NCI-H748 (cell line): Measurements from ENCODE around the gene PHACTR3.
"Not testable (repeated sequence)": the region's sequence is repeated elsewhere in the genome, so short reads cannot be mapped to it uniquely, and the experiment has no call there.

ENCODE experiments used
- DNase-seq: peaks from one replicate; lab custom pipeline; 2025; ENCODE audit not compliant: unreplicated experiment; lab: John Stamatoyannopoulos, UW

Gene PHACTR3

GRCh38 chr20:59837623-59838394, 233.5 kb downstream of the PHACTR3 start:
- DNase-seq = no peak

- no peak for DNase-seq
Observed at GRCh38 chr20:59839400-59839799, 235.1 kb downstream of the PHACTR3 start.

- no peak for DNase-seq
Observed at GRCh38 chr20:59845472-59845871, 241.1 kb downstream of the PHACTR3 start.

- DNase-seq = no peak
Observed at GRCh38 chr20:59848182-59848581, 243.8 kb downstream of the PHACTR3 start.

- peak; percentile 36 for DNase-seq
Observed at GRCh38 chr20:59850018-59850641, 245.8 kb downstream of the PHACTR3 start.

- not testable (repeated sequence) for DNase-seq
Observed at GRCh38 chr20:59856526-59856925, 252.2 kb downstream of the PHACTR3 start.

- not testable (repeated sequence) for DNase-seq
Observed at GRCh38 chr20:59856941-59857340, 252.6 kb downstream of the PHACTR3 start.

GRCh38 chr20:59857966-59858365, 253.6 kb downstream of the PHACTR3 start:
- no peak for DNase-seq

- DNase-seq = no peak
Observed at GRCh38 chr20:59858425-59858824, 254.1 kb downstream of the PHACTR3 start.

- no peak for DNase-seq
Observed at GRCh38 chr20:59861401-59861800, 257.1 kb downstream of the PHACTR3 start.

GRCh38 chr20:59863058-59863457, 258.7 kb downstream of the PHACTR3 start:
- no peak for DNase-seq

- no peak for DNase-seq
Observed at GRCh38 chr20:59864726-59865125, 260.4 kb downstream of the PHACTR3 start.

- DNase-seq = no peak
Observed at GRCh38 chr20:59866338-59866737, 262.0 kb downstream of the PHACTR3 start.

GRCh38 chr20:59871096-59871495, 266.8 kb downstream of the PHACTR3 start:
- no peak for DNase-seq

- no peak for DNase-seq
Observed at GRCh38 chr20:59873409-59873808, 269.1 kb downstream of the PHACTR3 start.

- DNase-seq = no peak
Observed at GRCh38 chr20:59880198-59880597, 275.9 kb downstream of the PHACTR3 start.

- no peak for DNase-seq
Observed at GRCh38 chr20:59884494-59884893, 280.2 kb downstream of the PHACTR3 start.

- DNase-seq = no peak
Observed at GRCh38 chr20:59888050-59888449, 283.7 kb downstream of the PHACTR3 start.

- not testable (repeated sequence) for DNase-seq
Observed at GRCh38 chr20:59890035-59890434, 285.7 kb downstream of the PHACTR3 start.

- DNase-seq = no peak
Observed at GRCh38 chr20:59891581-59891980, 287.2 kb downstream of the PHACTR3 start.

GRCh38 chr20:59895908-59896307, 291.6 kb downstream of the PHACTR3 start:
- no peak for DNase-seq
